Hypothalamus (tissue), 51 donors: ENCODE data around the gene TGFBR3.

Experiments used
- DNase-seq, 51 donors: peaks; one replicate each; lab custom pipeline; 2025; lab: John Stamatoyannopoulos, UW

The TGFBR3 gene

GRCh38 chr1:91724231-91724630 is 161.7 kb downstream of the TGFBR3 start:
- no peak for DNase-seq

GRCh38 chr1:91720044-91720443 is 165.9 kb downstream of the TGFBR3 start:
- no peak for DNase-seq

- DNase-seq: no peak
These were observed 167.1 kb downstream of the TGFBR3 start for GRCh38 chr1:91718877-91719276.

GRCh38 chr1:91718368-91718767 is 167.6 kb downstream of the TGFBR3 start:
- DNase-seq: no peak

GRCh38 chr1:91717839-91718238 is 168.1 kb downstream of the TGFBR3 start:
- no peak for DNase-seq

- DNase-seq: no peak
These were observed 169.6 kb downstream of the TGFBR3 start for GRCh38 chr1:91716339-91716738.

- no peak for DNase-seq
These were observed 170.4 kb downstream of the TGFBR3 start for GRCh38 chr1:91715416-91716000.

GRCh38 chr1:91714867-91715381 is 171.0 kb downstream of the TGFBR3 start:
- DNase-seq: no peak

GRCh38 chr1:91712981-91713841 is 172.7 kb downstream of the TGFBR3 start:
- no peak for DNase-seq

GRCh38 chr1:91712393-91712792 is 173.6 kb downstream of the TGFBR3 start:
- DNase-seq: no peak

GRCh38 chr1:91711504-91712247 is 174.3 kb downstream of the TGFBR3 start:
- DNase-seq: no peak

GRCh38 chr1:91710261-91710660 is 175.7 kb downstream of the TGFBR3 start:
- no peak for DNase-seq

- DNase-seq: no peak
These were observed 177.3 kb downstream of the TGFBR3 start for GRCh38 chr1:91708691-91709090.

- DNase-seq: no peak
These were observed 178.1 kb downstream of the TGFBR3 start for GRCh38 chr1:91707890-91708218.

- DNase-seq: no peak
These were observed 178.6 kb downstream of the TGFBR3 start for GRCh38 chr1:91707114-91707889.

GRCh38 chr1:91706140-91706957 is 179.6 kb downstream of the TGFBR3 start:
- no peak for DNase-seq

GRCh38 chr1:91704746-91705145 is 181.2 kb downstream of the TGFBR3 start:
- DNase-seq: no peak

GRCh38 chr1:91703095-91703494 is 182.9 kb downstream of the TGFBR3 start:
- no peak for DNase-seq

GRCh38 chr1:91701472-91701869 is 184.5 kb downstream of the TGFBR3 start:
- DNase-seq: no peak
